ENCODE measurements around the gene MCTP2. TPM values are rescaled to one million over a fixed set of nuclear protein-coding genes. Genes with fewer than 3 reads are reported as not detected.

The MCTP2 gene
- total and polyA plus RNA-seq, 12 donors, result 0.24 to 8.3 (median 0.89) TPM

DNA sequence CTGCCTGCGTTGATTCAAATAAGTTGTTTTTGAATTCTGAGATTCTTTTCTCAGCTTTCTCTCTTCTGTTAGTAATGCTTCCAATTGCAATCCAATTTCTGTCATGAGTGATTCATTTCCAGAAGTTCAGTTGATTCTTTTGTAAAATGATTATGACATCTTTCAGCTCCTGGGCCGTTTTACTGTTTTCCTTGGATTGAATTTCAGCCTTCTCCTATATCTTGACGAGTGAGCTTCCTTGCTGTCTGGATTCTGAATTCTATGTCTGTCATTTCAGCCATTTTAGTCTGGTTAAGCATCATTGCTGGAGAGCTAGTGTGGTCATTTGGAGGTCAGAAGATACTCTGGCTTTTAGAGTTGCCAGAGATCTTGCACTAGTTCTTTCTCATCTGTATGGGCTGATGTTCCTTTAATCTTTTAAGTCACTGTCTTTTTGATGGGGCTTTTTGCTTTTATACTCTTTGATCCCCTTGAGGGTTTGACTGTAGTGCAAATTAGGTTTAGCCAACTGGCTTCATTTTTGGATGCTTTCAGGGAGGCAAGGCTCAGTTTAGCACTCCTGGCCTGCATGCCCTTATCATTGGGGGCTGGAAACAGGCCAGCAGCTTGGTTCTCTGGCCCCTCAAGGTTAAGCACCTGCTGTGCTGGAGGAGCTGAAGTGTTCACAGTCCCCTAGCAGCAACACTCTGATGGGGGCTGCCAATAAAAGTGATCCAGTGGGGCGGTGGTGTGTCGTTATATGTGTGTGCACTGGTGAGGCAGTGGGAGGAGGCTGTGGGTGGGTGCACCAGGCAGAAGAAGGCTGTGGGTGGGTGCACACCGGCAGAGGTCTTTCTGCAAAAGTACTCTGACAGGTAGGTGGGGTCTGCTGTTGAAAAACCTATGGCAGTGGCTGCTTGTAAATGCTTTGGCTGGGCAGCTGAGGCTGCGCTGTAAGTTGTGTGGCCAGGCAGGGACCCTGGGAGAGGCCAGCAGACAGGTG lies 51.2 kb downstream of the MCTP2 start:
- no peak overlapping the region for H3K27ac ChIP-seq
- intact Hi-C loops (cut with DNase I), result no loop called here
- no peaks in the 10 kb centered on the region for H3K36me3 ChIP-seq
- no peak for TF ChIP-seq CTCF (IDR thresholded peaks at IDR 0.05)
- H3K4me3 ChIP-seq, result no peak overlapping the region
- H3K27me3 ChIP-seq, result peaks cover 0 to 13% (median 0%) of the 10 kb centered on the region in 7 donors
- ATAC-seq (no peak), DNase-seq (no peak)
- peaks cover 0 to 14% (median 0%) of the 10 kb centered on the region in 9 donors for H3K4me1 ChIP-seq
- H3K9me3 ChIP-seq, result peaks cover 0 to 11% (median 0%) of the 10 kb centered on the region in 11 donors
- WGBS, 2 donors, result 52 to 58% methylated on average over 7 of the region's 7 CpGs

DNA sequence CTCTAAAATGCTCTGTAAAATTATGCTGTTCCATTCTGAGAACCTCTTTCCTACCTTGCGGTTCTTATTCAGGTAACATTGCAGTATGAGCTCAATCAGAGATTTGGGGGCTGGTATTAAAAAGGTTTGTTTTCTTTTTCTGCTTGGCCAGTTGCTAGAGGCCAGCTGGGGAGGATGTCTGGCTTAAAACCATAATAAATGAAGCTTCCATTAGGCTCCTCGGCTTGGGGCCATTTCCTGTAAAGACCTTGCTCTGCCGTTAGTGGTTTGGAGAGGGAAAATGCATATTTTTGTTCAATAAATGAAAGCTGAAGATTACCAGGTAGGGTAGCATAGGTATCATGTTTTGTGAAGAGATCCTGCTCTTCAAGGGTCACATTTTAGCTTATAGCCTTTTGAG lies 55.2 kb downstream of the MCTP2 start:
- Histone ChIP-seq H3K9me3 (peaks cover 0 to 23% (median 0%) of the 10 kb centered on the region in 11 donors), H3K27ac (no peak overlapping the region), H3K4me1 (peaks cover 0 to 22% (median 0%) of the 10 kb centered on the region in 9 donors), H3K4me3 (no peak overlapping the region), H3K27me3 (peaks cover 0 to 13% (median 0%) of the 10 kb centered on the region in 7 donors), H3K36me3 (no peaks in the 10 kb centered on the region)
- no peak for TF ChIP-seq CTCF (IDR thresholded peaks at IDR 0.05)
- DNase-seq (no peak), ATAC-seq (no peak)
- WGBS, 2 donors, result 45 to 55% methylated on average over 3 of the region's 3 CpGs
- intact Hi-C loops (cut with DNase I), result no loop called here

DNA sequence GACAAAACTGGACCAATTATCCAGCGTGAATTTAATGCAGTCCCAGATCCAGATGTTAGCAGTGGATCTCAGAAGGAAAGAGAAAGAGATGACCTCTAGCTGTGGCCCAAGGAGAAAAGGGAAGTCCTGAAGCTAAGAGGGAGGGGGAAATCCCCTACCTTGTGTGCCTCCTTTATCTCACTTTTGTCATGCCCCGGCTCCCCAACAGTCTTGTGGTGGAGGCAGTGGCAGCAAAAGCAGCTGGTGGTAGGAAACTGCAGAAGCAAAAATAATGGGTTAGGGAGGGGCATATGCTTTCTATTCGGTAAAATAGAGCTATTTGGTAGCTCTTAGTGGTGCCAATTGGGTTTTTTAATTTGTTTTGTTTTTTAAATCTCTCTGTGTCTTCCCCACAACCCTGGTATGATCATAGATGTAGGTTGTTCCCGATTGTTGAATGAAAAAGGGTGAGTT lies 56.5 kb downstream of the MCTP2 start:
- 51 to 53% methylated on average over 4 of the region's 4 CpGs for WGBS, 2 donors

More for the DNA sequence above, 56.5 kb downstream of the MCTP2 start:
- Histone ChIP-seq H3K27me3 (peaks cover 0 to 8% (median 0%) of the 10 kb centered on the region in 7 donors), H3K4me3 (no peak overlapping the region), H3K36me3 (no peaks in the 10 kb centered on the region), H3K27ac (peak overlapping the region in 1 of 10 donors; percentile 34), H3K4me1 (peaks cover 0 to 20% (median 0%) of the 10 kb centered on the region in 9 donors), H3K9me3 (peaks cover 0 to 17% (median 0%) of the 10 kb centered on the region in 11 donors)
- no peak for ATAC-seq
- DNase-seq, result no peak
- no peak for TF ChIP-seq CTCF (IDR thresholded peaks at IDR 0.05)
- intact Hi-C loops (cut with DNase I), result no loop called here

All from heart right ventricle (tissue), 16 donors.